HepG2 (cell line): ENCODE data around the gene TTYH1. TPM values are rescaled to one million over a fixed set of nuclear protein-coding genes. Genes with fewer than 3 reads are reported as not detected.

ENCODE experiments used
- GPN1 ChIP-seq: sonication (generic); formaldehyde crosslinking; IDR thresholded peaks from 2 replicates; pipeline ENCODE4 v1.5.1; 2020; ENCODE audit warnings: missing genetic modification reagents, borderline replicate concordance
- HMGXB3 ChIP-seq: sonication (generic); formaldehyde crosslinking; IDR thresholded peaks from 2 replicates; pipeline ENCODE4 v1.4.0; 2020; ENCODE audit warnings: missing genetic modification reagents, borderline replicate concordance
- JUN ChIP-seq: sonication (generic); formaldehyde crosslinking; IDR thresholded peaks from 2 replicates; pipeline ENCODE4 v1.4.0; 2020; ENCODE audit warnings: mild to moderate bottlenecking, missing genetic modification reagents
- KDM4B ChIP-seq: sonication (generic); formaldehyde crosslinking; IDR thresholded peaks from 2 replicates; pipeline ENCODE4 v1.4.0; 2020; ENCODE audit warnings: missing genetic modification reagents
- NONO ChIP-seq, 2 experiments: fragments of 450-650 bp in 1 of 2; sonication (generic) in 1 of 2; formaldehyde crosslinking in 1 of 2; IDR thresholded peaks in 1 of 2; conservative IDR thresholded peaks in 1 of 2; 2 replicates each; pipeline versions ENCODE4 v1.6.1 to v1.8.0; 2017 to 2022; ENCODE audit warnings: mild to moderate bottlenecking in 1 of 2, missing genetic modification reagents in 1 of 2, moderate library complexity in 1 of 2
- RXRB ChIP-seq: IDR thresholded peaks from 2 replicates; pipeline ENCODE4 v1.6.1; 2016; ENCODE audit warnings: borderline replicate concordance, missing genetic modification reagents, missing compliant biosample characterization
- SKI ChIP-seq: fragments of 450-650 bp; IDR thresholded peaks from one replicate; pipeline ENCODE4 v1.6.1; 2018; ENCODE audit warnings: mild to moderate bottlenecking; ENCODE audit not compliant: partially characterized antibody
- TAF15 ChIP-seq: fragments of 200-400 bp; formaldehyde crosslinking; IDR thresholded peaks from one replicate; pipeline ENCODE4 v1.6.1; 2018; ENCODE audit warnings: mild to moderate bottlenecking, low read depth, low read length; ENCODE audit not compliant: poor library complexity, severe bottlenecking
- ZNF281 ChIP-seq: sonication (generic); formaldehyde crosslinking; IDR thresholded peaks from 2 replicates; pipeline ENCODE4 v1.4.0; 2020; ENCODE audit warnings: missing genetic modification reagents, borderline replicate concordance
- ZNF607 ChIP-seq: sonication (generic); formaldehyde crosslinking; IDR thresholded peaks from 2 replicates; pipeline ENCODE4 v1.5.1; 2020; ENCODE audit warnings: missing genetic modification reagents, mild to moderate bottlenecking, borderline replicate concordance
- ZNF691 ChIP-seq: sonication (generic); formaldehyde crosslinking; IDR thresholded peaks from 2 replicates; pipeline ENCODE4 v1.4.0; 2020; ENCODE audit warnings: missing genetic modification reagents, low read depth, mild to moderate bottlenecking, borderline replicate concordance
- ZNF710 ChIP-seq: sonication (generic); formaldehyde crosslinking; IDR thresholded peaks from 2 replicates; pipeline ENCODE4 v1.5.0; 2020; ENCODE audit warnings: mild to moderate bottlenecking, missing genetic modification reagents, borderline replicate concordance
- polyA plus RNA-seq, 8 experiments: library from polyadenylated mRNA; depleted of rRNA in 3 of 8; stranded (reverse) in 7 of 8; unstranded in 1 of 8; fragments of >200 nt; fragmentation: Illumina TruSeq in 4 of 8; extraction: Trizol in 4 of 8; gene quantifications; 2 replicates each; pipeline versions ENCODE4 v1.2.1 to v1.2.3, GENCODE V29; 2011 to 2016; ENCODE audit warnings: low read depth in 4 of 8, missing spikeins in 1 of 8, mixed read lengths in 1 of 8; ENCODE audit not compliant: insufficient read depth in 1 of 8
- total RNA-seq, 5 experiments: library from RNA; depleted of rRNA; stranded (reverse); fragments of >200 nt; fragmentation: Illumina TruSeq; extraction: Trizol; gene quantifications; 2 replicates each; pipeline ENCODE4 v1.2.3, GENCODE V29; 2016; ENCODE audit warnings: low read depth in 1 of 5
- TF ChIP-seq, protein P1 (sequence below): sonication (generic); formaldehyde crosslinking; IDR thresholded peaks from 2 replicates; pipeline ENCODE4 v1.4.0; 2020; ENCODE audit warnings: missing genetic modification reagents

Gene TTYH1
- total and polyA plus RNA-seq, 2 of the 13 experiments (the other 11 are each of a cell fraction or from before 2014, with no cell fraction given) = 6.9 to 19.9 TPM

GRCh38 chr19:54448774-54449700 is 33.8 kb downstream of the TTYH1 start, which contains the start of gene LENG8 (continued):
- TF ChIP-seq ZNF710 (CRISPR knock-in tag) (peak; percentile 0; the same call in 1 of the 2 replicates), ZNF691 (CRISPR knock-in tag) (peak; percentile 74; the same call in 1 of the 2 replicates), RXRB (CRISPR knock-in tag) (peak; percentile 58; the same call in 1 of the 2 replicates), TAF15 (peak; percentile 96), ZNF607 (no peak; the same call in none of the 2 replicates), HMGXB3 (CRISPR knock-in tag) (peak; percentile 83; the same call in 1 of the 2 replicates), ZNF281 (CRISPR knock-in tag) (no peak), KDM4B (CRISPR knock-in tag) (peak; percentile 57; the same call in 1 of the 2 replicates), SKI (peak; percentile 87), NONO (IDR thresholded peaks at IDR 0.05) (no peak), NONO (CRISPR knock-in tag; conservative IDR thresholded peaks at IDR 0.05) (peak; percentile 90), GPN1 (peak; percentile 60; the same call in 1 of the 2 replicates), JUN (CRISPR knock-in tag) (0 out of 2 replicates have a peak, but pooled peaks have one; percentile 54)
- TF ChIP-seq, protein P1, sequence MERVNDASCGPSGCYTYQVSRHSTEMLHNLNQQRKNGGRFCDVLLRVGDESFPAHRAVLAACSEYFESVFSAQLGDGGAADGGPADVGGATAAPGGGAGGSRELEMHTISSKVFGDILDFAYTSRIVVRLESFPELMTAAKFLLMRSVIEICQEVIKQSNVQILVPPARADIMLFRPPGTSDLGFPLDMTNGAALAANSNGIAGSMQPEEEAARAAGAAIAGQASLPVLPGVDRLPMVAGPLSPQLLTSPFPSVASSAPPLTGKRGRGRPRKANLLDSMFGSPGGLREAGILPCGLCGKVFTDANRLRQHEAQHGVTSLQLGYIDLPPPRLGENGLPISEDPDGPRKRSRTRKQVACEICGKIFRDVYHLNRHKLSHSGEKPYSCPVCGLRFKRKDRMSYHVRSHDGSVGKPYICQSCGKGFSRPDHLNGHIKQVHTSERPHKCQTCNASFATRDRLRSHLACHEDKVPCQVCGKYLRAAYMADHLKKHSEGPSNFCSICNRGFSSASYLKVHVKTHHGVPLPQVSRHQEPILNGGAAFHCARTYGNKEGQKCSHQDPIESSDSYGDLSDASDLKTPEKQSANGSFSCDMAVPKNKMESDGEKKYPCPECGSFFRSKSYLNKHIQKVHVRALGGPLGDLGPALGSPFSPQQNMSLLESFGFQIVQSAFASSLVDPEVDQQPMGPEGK (CRISPR knock-in tag) = no peak
